ENCODE results near the gene BMPR1B. TPM values are rescaled to one million over a fixed set of nuclear protein-coding genes. Genes with fewer than 3 reads are reported as not detected.

Gene BMPR1B
- total RNA-seq, 1 experiment from 2014 or later = 0.35 TPM

- no peaks in the 10 kb centered on the region for H3K79me2 ChIP-seq (ENCODE audit: insufficient read depth, low read length)
- WGBS (ENCODE audit: extremely low coverage, insufficient read length, low lambda C conversion rate) = no CpG with 5 or more reads among the region's 1 CpG
- H4K8ac ChIP-seq (replicated peaks; ENCODE audit: insufficient read length, low read depth, low read length) = no peak overlapping the region
- no peak overlapping the region for H2AK5ac ChIP-seq (ENCODE audit: insufficient read length, low read length)
- no peak overlapping the region for H2BK12ac ChIP-seq (ENCODE audit: insufficient read length, low read depth, low read length)
- no peak overlapping the region for H3K23ac ChIP-seq (ENCODE audit: insufficient read length, low read depth, low read length)
- DNase-seq = no peak
- H3K27me3 ChIP-seq (ENCODE audit: insufficient read depth, low read length) = no peaks in the 10 kb centered on the region
- Mint-ChIP-seq H3K27ac (no peak overlapping the region), H3K4me1 (peaks cover 0 to under 1% of the 10 kb centered on the region in 2 experiments; a peak in 2 of 4 replicates), H3K36me3 (ENCODE audit: insufficient read depth in 1 of 3, low read depth in 3 of 3) (peaks cover 22 to 29% (median 22%) of the 10 kb centered on the region in 3 experiments), H3K9me3 (peaks cover 24 to 29% of the 10 kb centered on the region in 2 experiments), H3K4me3 (no peak overlapping the region), H3K27me3 (ENCODE audit: low read depth) (no peaks in the 10 kb centered on the region)
- no peak overlapping the region for H3K56ac ChIP-seq (ENCODE audit: insufficient read length, low read depth, low read length)
- no peak for TF ChIP-seq CTCF (conservative IDR thresholded peaks at IDR 0.05)
- no peak overlapping the region for H3K4me2 ChIP-seq (ENCODE audit: insufficient read depth, insufficient read length, low read length)
- H3K79me1 ChIP-seq (ENCODE audit: insufficient read depth, low read depth, low read length, poor library complexity, severe bottlenecking) = no peaks in the 10 kb centered on the region
- no peak overlapping the region for H3K14ac ChIP-seq (ENCODE audit: insufficient read depth, low read length)
- H4K20me1 ChIP-seq (ENCODE audit: control insufficient read depth, insufficient read depth, insufficient read length) = no peaks in the 10 kb centered on the region
- H3T11ph ChIP-seq (ENCODE audit: low read length) = no peak overlapping the region
- no peaks in the 10 kb centered on the region for H3K23me2 ChIP-seq (ENCODE audit: insufficient read length, low read depth, low read length, poor library complexity, severe bottlenecking)
- no peak overlapping the region for H3K4ac ChIP-seq (ENCODE audit: low read depth, low read length)
- H3K9ac ChIP-seq (ENCODE audit: extremely low read depth, insufficient read length, low read length) = no peak overlapping the region
- H2BK120ac ChIP-seq (ENCODE audit: low read depth, low read length, poor library complexity, severe bottlenecking) = no peak overlapping the region
- H3K4me1 ChIP-seq (ENCODE audit: insufficient read depth, low read length) = no peaks in the 10 kb centered on the region
- no peak overlapping the region for H2AFZ ChIP-seq (ENCODE audit: low read length)
- H4K5ac ChIP-seq (ENCODE audit: insufficient read length, low read depth, low read length) = no peak overlapping the region
- H3K18ac ChIP-seq (ENCODE audit: insufficient read length, low read depth, low read length) = no peak overlapping the region
- H3K9me3 ChIP-seq (ENCODE audit: control insufficient read depth, low read depth, low read length) = peaks cover 8% of the 10 kb centered on the region
- H2BK15ac ChIP-seq (ENCODE audit: low read depth, low read length) = no peak overlapping the region
- no peak overlapping the region for H3K27ac ChIP-seq (ENCODE audit: insufficient read length, low read depth, low read length)
- no peak overlapping the region for H4K91ac ChIP-seq (ENCODE audit: insufficient read length, low read depth, low read length)
- no peak overlapping the region for H2BK20ac ChIP-seq (ENCODE audit: low read depth, low read length, poor library complexity, severe bottlenecking)
- H2BK5ac ChIP-seq (ENCODE audit: insufficient read length, low read length) = no peak overlapping the region
Measured at GRCh38 chr4:94918543-94918942, 160.8 kb downstream of the BMPR1B start.

Data from H9 (cell line).